ENCODE data around the gene AADACL4.
"Not testable (repeated sequence)": the region's sequence is repeated elsewhere in the genome, so short reads cannot be mapped to it uniquely, and the experiment has no call there.

Gene AADACL4

DNA sequence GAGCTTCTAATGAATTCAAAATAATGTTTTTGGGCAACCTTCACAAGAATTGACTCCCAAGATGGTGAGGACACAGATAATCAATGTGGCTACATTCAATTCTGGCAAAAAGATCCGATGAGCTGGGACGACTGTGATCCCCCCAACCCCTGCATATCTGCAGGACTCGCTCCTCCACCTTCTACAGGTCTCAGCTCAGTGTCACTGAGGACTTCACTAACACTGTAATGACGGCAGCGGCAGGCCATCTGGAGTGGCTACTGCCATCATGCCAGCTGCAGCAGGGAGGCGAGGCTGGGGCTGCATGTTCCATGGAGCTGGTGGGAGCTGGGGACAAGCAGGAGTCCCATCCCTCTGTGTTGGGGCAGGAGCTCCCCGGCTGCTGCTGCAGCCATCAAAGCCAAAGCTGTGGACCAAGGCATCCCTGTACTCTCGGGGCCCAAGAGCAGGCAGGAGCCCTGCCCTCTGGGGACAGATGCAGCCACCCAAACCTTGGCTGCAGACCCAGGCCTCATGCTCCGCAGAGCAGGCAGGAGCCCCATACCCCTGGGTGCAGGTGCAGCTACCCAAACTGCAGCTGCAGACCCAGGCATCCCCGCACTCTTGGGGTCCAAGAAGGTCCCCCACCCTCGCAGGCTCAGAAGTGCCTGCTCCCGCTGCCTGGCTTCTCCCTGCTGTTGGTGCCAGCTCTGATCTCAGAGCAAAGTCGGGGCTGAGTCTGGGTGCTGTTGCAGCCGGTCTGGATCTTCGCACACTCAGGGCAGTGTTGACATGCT, 13.7 kb upstream of the AADACL4 start:
- DNase-seq (ENCODE audit: low spot score): no peak

DNA sequence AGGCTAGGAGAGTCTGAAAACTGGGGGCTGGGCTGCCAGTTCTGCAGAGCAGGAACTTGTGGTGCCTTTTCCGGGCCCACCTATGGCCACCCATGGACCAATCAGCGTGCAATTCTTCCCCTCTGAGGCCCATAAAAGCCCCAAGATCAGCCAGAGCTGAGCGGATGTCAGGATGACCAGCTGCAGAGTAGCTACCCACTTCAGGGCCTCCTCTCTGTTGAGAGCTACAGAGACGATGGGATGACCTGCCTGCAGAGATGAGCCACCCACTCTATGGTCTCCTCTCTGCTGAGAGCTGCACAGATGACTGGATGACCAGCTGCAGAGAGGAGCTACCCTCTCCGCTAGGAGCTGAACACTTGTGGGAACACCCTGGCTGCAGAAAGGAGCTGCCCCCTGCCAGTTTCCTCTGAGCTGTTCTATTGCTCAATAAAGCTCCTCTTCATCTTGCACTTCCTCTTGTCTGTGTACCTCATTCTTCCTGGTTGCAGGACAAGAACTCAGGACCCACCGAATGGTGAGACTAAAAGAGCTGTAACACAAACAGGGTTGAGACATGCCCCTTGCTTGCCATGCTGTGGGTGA, 12.8 kb upstream of the AADACL4 start:
- DNase-seq (ENCODE audit: low spot score): no peak

DNA sequence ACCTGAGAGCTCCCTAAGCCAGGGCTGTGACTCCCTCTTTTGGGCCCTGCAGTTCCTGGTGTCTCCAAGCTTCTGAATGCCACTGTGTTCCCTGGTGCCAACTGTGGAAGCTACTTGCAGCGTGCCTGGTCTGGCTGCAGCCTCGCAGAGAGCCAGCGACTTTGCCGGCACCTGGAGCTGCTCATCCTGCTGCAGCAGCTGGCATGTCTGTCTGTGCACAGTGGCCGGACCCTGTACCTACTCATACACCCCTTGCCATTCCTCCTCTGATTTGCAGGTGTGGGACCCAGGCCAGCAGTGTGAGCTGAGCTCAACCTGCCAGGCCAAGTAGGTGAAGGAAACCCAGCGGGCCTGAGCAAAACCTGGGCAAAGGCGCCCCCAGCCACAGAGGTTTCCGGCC, 12.3 kb upstream of the AADACL4 start:
- no peak for DNase-seq (ENCODE audit: low spot score)

DNA sequence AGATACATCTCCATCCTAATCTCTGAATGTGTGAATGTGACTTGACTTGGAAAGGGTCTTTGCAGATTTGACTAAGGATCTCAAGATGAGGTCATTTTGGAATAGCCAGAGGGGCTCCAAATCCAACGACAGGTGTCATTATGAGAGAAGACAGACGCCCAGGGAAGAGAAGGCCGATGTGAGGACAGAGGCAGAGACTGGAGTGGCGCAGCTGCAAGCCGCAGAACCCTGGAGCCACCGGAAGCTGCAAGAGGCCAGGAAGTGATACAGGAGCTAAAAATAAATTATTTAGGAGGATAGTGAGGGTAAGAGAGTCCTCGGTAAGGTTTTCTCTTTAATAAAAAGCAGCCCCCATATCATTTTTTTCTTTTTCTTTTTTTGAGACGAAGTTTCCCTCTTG, 9.7 kb upstream of the AADACL4 start:
- no peak for DNase-seq (ENCODE audit: low spot score)

DNA sequence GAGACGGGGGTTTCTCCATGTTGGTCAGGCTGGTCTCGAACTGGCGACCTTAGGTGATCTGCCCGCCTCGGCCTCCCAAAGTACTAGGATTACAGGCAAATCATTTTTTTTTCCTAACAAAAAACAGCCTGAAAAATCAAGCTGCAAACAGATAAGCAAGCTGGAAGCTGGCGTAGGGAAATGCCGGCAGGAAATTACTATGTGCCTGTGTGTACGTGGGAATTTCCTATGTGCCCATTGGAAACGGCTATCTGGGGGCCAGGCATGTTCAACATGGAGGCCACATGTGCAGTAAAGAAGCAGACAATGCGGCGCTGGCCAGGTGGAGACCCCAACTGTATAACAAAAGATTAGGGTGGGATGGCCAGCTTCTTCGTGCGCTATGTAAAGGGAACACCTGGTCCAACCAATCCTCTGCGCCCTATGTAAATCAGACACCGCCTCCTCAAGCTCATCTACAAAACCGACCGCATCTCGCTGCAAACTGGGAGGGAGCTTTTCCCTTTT, 9.1 kb upstream of the AADACL4 start:
- DNase-seq (ENCODE audit: low spot score): no peak

DNA sequence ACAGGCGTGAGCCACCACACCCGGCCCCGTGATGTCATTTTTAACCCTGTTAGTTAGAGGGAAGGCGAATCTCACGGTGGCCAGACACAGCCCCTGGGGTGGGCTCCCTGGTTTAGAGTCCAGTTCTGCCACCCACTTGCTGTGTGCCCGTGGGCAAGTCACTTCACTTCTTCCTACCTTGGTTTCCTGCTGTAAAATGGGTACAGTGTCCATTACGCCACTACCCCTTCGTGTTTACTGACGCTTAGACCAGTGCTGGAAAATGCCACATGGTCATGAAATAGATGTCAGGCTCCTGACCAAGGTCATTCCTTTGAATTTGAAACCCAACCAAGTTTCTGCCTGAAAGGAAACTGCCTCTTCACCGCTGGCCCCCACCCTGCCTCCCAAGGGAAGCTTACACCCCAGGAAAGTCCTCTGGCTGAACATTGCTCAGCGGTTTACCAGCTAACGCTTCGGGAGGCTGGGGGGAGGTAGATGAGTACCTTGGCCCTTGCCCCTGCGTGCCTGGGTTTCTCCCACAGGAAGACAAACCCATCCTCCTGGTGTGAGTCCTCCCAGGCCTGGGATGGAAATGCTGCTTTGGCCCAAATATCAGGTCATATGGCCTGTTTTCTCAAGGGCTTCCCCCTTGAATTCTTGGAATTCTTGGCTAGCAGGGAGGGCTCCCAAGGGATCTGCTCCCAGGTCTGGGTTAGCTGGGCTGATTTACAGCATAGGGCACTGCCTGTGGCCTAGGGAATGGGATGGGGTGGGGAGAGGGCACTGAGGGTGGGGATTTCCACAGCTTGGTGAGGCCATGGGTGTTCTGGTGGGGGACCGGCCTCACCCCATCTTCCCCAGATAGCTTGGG, 7.6 kb upstream of the AADACL4 start:
- DNase-seq (ENCODE audit: low spot score): peak; percentile 86

DNA sequence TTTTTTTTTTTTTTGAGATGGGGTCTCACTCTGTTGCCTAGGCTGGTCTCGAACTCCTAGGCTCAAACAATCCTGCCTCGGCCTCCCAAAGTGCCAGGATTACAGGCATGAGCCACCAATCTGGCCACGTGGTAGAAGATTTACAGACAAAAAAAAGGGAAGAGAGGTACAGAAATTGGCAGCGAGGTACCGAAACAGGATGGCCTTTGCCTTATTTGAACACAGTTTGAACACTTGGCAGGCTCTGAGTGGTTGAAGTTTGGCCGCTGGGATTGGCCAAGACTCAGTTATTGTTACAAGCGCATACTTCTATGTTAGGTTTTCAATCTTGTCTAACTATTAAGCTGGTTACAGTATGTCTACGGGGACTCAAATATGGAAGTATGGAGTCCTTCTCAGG, 6.2 kb upstream of the AADACL4 start:
- no peak for DNase-seq (ENCODE audit: low spot score)

DNA sequence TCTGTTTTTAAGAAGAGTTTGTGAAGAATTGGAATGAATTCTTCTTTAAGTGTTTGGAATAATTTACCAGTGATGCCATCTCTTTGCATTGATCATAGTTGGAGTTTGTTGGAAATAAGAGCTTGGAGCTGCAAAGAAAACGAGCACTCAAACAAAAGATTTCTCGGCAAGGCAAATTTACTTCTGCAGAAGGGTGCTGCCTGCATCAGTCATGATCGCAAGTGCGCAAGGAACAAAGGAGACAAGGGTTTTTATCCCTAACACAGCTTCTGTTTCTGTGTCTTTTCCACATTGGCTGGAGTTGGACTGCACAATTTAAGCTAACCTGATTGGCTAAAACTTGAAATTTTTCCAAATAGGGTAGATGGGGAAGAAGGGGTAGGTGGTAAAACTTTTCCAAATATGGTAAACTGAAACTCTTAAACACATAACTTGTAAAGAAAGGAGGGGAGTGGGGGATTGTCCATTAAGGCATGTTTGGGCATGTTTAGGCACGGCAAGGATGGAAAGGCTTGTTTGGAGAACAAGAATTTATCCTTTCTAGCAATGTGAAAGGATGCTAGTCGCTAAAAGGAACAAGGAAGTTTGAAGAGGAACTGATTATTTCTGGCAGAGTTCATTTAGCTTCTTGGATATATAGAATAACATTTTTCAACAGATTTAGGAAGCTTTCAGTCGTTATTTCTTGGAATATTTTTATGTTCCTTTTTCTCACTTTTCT, 3.5 kb upstream of the AADACL4 start:
- no peak for DNase-seq (ENCODE audit: low spot score)

DNA sequence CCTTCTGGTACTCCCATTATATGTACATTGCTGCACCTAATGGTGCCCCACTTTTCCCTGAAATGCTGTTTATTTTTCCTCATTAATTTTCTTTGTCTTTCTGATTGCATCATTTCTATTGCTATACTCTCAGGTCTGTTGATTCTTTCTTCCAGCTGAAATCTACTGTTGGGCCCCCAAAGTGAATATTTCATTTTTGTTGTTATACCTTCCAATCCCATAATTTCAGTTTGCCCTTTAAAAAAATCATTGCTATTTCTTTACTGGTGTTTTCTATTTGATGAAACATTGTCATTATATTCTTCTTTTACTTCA, 3.0 kb upstream of the AADACL4 start:
- DNase-seq (ENCODE audit: low spot score): no peak

DNA sequence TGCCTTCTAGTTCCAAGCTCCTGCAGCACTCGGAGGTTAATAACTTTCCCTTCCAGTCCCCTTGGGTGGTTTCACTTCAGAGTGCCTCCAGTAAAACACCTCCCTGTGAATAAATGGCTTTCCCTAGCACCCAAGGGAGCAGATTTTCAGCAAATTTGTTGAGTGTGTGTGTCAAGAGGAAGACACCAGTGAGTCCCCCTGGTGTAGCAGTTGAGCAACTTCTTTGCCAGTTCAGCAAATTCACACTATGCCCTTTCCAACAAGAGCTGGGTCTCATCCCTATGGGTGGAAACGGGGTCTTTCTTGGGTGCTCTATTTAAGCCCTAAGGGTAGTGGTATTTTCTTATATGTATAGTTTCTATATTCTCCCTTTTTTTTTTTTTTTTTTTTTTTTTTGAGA, 806 bp upstream of the AADACL4 start:
- no peak for DNase-seq (ENCODE audit: low spot score)

DNA sequence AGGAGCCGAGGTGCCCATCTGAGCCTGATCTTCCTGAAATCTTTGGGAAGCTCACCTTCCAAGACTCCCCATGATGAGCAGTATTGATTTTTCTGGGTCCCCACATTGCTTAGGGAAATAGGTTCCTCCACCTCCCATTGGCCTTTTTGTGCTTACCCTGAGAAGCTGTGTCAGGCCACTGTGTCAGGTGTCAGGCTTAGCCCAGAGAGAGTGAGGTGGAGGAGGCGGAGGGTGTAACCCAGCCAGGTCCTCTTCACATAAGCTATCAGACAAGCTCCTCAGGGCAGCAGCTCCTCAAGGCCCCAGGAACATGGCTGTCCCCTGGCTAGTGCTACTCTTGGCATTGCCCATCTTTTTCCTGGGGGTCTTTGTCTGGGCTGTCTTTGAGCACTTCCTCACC, 352 bp downstream of the AADACL4 start:
- DNase-seq (ENCODE audit: low spot score): no peak

DNA sequence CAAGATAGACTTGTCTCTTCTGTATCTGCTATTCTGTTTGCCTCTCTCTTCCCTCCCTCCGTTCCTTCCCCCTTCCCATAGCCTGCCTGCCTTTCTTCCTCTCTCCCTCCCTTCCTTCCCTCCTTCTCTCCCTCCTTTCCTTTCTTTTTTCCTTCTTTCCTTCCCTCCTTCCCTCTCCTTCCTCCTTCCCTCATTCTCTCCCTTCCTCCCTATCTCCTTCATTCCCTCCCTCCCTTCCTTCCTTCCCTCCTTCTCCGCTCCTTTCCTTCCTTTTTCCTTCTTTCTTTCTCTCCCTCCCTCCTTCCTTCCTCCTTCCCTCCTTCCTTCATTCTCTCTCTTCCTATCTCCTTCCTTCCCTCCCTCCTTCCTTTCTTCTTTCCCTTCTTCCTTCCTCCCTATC, 944 bp downstream of the AADACL4 start:
- DNase-seq (ENCODE audit: low spot score): no peak

DNA sequence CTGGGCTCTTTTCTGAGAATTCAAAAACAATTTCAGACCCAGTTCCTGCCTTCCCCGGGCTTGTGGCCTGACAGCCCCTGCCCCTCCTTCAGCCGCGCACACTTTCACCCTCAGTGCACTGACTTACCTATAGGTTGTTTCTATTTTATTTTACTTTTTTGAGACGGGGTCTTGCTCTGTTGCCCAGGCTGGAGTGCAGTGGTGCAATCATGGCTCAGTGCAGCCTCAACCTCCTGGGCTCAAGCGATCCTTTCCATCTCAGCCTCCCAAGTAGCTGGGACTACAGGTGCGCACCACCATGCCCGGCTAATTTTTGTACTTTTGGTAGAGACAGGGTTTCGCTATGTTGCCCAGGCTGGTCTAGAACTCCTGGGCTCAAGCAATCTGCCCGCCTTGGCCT, 1.5 kb downstream of the AADACL4 start:
- DNase-seq (ENCODE audit: low spot score): not testable (repeated sequence)

DNA sequence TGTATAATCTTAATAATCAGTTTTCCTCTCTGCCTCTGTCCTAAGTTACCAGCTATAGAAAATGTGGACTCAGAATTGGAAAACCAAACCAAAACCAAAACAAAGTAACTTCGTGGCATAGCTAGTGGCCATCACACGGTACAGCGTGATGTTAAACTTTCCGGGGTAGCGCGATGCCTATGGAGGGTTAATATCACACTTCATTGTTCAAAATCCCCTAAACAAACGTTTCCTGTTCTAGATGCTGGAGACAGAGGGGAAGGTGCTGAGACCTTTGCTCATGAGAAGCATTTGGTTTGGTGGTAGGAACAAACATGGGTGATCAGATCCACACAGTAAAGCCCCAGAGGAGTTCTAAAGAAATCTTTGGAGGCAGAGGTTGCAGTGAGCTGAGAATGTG, 4.9 kb downstream of the AADACL4 start:
- DNase-seq (ENCODE audit: low spot score): no peak

DNA sequence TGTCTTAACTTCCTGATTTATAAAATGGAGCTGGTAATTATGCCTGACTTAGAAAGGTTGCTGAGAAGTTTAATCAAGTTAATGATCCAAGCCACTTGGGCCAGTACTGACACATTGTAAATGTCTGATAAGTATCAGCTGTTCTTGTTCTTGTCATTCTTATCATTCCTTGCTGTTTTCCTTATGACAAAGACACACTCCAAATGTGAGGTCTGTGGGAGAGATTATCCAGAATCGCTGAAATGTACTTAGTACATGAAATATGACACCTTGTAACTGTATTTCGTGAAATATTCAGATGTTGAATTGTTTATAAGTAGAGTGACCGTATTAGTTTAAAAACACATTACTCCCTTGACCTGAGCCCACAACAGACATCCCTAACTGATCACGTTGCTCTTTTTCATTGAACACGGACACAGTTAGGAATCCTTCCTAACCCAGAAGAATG, 6.1 kb downstream of the AADACL4 start:
- DNase-seq (ENCODE audit: low spot score): peak; percentile 27

DNA sequence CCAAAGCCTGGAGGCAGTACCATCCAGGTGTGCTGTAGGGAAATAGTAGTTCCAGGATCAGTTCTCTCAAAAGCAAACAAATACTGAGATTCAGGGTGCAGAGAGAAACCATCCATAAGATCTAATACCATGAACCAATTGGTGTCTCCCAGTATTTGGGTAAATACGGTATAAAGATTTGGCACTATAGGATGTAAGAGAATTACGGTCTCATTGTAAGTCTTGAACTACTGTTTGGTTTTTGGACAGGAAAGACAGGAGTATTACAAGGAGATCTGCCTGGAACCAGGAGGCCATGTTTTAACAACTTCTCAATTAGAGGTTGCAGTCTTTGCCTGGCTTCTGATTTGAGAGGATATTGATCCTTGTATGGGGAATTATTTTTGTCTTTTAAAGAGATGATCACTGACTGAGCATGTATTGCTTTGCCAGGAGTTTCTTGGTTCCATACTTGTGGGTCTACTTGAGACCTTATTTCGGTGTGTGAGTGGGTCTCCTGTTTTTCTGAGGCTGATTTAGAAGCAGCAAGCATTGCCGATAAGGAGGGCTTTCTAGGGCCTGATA, 10.2 kb downstream of the AADACL4 start:
- DNase-seq (ENCODE audit: low spot score): no peak

DNA sequence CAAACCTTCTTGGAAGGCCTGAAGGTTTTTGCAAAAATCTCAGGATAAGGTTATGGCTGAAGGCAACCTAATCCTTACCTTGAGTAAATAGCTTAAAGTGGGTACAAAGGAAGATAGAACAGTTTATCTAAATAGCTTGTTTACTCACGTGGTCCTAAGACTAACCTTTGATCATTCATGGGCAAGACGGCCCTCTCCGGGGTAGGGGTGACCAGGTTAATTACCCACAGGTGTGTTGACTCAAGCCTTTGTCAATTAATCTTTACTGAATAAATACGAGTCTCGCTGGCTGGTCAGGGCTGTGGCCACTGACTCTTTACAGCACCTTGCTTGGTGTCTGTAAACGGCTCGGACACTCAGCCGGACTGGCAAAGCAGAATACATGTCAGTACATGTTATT, 10.8 kb downstream of the AADACL4 start:
- DNase-seq (ENCODE audit: low spot score): no peak

DNA sequence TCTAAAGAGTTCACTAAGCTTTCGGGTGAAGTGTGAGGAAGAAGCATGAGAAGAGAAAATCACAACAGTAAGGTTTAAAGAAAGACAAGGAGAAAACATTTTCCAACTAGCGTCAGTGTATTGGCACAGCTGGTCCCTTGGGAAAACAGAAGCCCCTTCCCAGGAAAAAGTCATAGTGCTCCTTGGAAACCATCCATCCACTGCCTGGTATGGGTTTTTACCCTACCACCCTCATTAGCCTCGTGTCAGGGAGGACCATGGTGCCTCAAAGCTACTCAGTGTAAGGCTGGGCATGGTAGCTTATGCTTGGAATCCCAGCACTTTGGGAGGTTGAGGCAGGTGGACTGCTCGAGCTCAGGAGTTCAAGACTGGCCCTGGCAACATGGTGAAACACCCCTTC, 12.7 kb downstream of the AADACL4 start:
- DNase-seq (ENCODE audit: low spot score): no peak

DNA sequence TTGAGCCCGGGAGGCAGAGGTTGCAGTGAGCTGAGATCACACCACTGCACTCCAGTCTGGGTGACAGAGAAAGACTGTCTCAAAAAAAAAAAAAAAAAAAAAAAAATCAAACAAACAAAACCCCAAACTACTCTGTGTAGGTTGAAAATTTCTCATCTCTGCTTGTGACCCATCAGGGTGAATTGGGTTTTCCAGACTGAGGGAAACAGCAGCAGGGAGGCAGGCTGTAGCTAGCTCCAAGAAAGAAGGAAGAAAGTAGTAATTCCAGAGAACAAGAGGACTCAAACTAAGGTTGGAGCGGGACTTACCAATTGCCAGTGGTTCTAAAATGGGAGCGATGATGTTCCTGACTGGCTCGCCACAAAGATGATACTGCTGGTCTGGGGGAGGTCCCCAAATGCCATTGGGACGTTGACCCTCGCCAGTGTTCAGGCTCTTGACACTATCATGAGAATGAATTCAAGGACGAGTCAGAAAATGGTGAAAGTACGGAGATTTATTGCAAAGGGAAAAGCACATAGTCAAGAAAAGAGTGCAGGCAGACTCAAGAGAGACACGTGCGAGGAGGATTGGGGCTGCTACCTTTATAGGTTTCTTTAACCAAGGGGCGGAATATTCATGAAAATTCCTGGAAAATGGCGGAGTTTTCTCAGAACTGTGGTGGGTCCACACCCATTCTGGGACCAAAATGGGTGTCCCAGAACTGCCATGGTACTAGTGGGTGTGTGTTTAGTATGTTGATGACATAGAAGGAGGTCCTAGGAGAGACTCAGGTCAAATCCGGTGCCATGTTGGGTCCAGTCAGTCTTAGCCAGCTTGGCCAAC, 13.4 kb downstream of the AADACL4 start:
- DNase-seq (ENCODE audit: low spot score): no peak

DNA sequence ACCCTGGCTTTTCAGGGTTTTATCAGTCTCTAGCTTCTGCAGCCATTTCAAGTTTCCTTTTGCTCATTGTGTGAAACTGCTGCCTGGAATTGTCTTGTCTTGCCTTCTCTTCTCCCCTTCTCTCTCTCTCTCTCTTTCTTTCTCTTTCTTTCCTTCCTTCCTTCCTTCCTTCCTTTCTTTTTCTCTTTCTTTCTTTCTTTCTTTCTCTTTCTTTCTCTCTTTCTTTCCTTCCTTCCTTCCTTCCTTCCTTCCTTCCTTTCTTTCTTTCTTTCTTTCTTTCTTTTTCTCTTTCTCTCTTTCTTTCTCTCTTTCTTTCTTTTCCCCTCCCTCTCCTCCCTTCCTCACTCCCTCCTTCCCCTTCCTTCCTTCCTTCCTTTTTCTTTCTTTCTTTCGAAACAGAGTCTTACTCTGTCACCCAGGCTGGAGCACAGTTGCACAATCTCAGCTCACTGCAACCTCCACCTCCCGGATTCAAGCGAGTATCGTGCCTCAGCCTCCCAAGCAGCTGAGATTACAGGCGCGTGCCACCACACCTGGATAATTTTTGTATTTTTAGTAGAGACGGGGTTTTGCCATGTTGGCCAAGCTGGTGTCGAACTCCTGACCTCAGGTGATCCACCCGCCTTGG, 14.1 kb downstream of the AADACL4 start:
- DNase-seq (ENCODE audit: low spot score): not testable (repeated sequence)

All from GM03348 (cell line).